Common myeloid progenitor, CD34-positive (primary cell): Measurements from ENCODE around the gene DCAF17.
"Not testable (repeated sequence)": the region's sequence is repeated elsewhere in the genome, so short reads cannot be mapped to it uniquely, and the experiment has no call there.

Experiments used
- CTCF ChIA-PET: fragments of 350-600 bp; sonication (Branson Sonifier 250); formaldehyde crosslinking; loops from one replicate; lab custom pipeline; 2021; ENCODE audit warnings: antibody characterized with exemption; lab: Charles Lee
- POLR2A ChIA-PET: fragments of 350-600 bp; sonication (Branson Sonifier 250); formaldehyde crosslinking; loops from one replicate; lab custom pipeline; 2021; ENCODE audit warnings: antibody characterized with exemption; lab: Charles Lee
- DNase-seq, 3 donors: peaks; one replicate each; pipeline versions ENCODE4 v3.0.0 to v3.0.0-alpha.2; 2013
- H3K27ac ChIP-seq, 2 experiments: 1 replicate in 1 of 2; 2 replicates in 1 of 2; pipeline ENCODE4 v1.7.0; 2013; ENCODE audit warnings: inconsistent platforms in 2 of 2, low read length in 2 of 2, mild to moderate bottlenecking in 2 of 2, low read depth in 1 of 2, moderate library complexity in 1 of 2; ENCODE audit not compliant: severe bottlenecking in 2 of 2, insufficient read depth in 1 of 2, poor library complexity in 1 of 2
- H3K27me3 ChIP-seq, 5 experiments: replicated peaks in 2 of 5; 1 replicate in 3 of 5; 2 replicates in 2 of 5; pipeline versions ENCODE4 v1.6.1 to v1.7.0; 2013; ENCODE audit warnings: low read length in 4 of 5, mild to moderate bottlenecking in 2 of 5, moderate library complexity in 2 of 5, inconsistent platforms in 1 of 5; ENCODE audit not compliant: insufficient read depth in 5 of 5, control insufficient read depth in 4 of 5
- H3K36me3 ChIP-seq, 4 experiments: 1 replicate in 2 of 4; 2 replicates in 2 of 4; pipeline versions ENCODE4 v1.6.1 to v1.7.0; 2013; ENCODE audit warnings: low read length in 3 of 4, control low read depth in 1 of 4, mild to moderate bottlenecking in 1 of 4; ENCODE audit not compliant: control insufficient read depth in 4 of 4, insufficient read depth in 4 of 4
- H3K4me1 ChIP-seq, 4 experiments: 1 replicate in 3 of 4; 2 replicates in 1 of 4; pipeline versions ENCODE4 v1.6.1 to v1.7.1; 2013; ENCODE audit warnings: low read length in 3 of 4, mild to moderate bottlenecking in 3 of 4, control low read depth in 1 of 4, inconsistent platforms in 1 of 4, moderate library complexity in 1 of 4; ENCODE audit not compliant: control insufficient read depth in 4 of 4, insufficient read depth in 4 of 4; ENCODE audit errors: control extremely low read depth in 1 of 4
- H3K4me3 ChIP-seq, 7 experiments: 1 replicate in 4 of 7; 2 replicates in 3 of 7; pipeline versions ENCODE4 v1.5.1 to v1.7.0; 2013; ENCODE audit warnings: mild to moderate bottlenecking in 7 of 7, low read length in 6 of 7, moderate library complexity in 6 of 7, inconsistent platforms in 2 of 7, low read depth in 2 of 7, control low read depth in 1 of 7; ENCODE audit not compliant: insufficient read depth in 4 of 7, control insufficient read depth in 1 of 7; ENCODE audit errors: extremely low read depth in 1 of 7
- H3K9me3 ChIP-seq, 5 experiments: 1 replicate in 4 of 5; 2 replicates in 1 of 5; pipeline versions ENCODE4 v1.6.1 to v1.7.1; 2013; ENCODE audit warnings: low read length in 4 of 5, mild to moderate bottlenecking in 2 of 5, inconsistent platforms in 1 of 5, low read depth in 1 of 5, moderate library complexity in 1 of 5; ENCODE audit not compliant: control insufficient read depth in 4 of 5, insufficient read depth in 2 of 5; ENCODE audit errors: control extremely low read depth in 1 of 5
- WGBS: methylation state at CpG from one replicate; pipeline ENCODE4 v1.1.5; 2013; ENCODE audit not compliant: insufficient coverage; 5-methylcytosine and 5-hydroxymethylcytosine counted together

DCAF17 gene

GRCh38 chr2:171522788-171523087 is 88.7 kb downstream of the DCAF17 start:
- 0% methylated on average over 28 of the region's 29 CpGs for WGBS
- Histone ChIP-seq H3K36me3 (peaks cover 0 to 4% (median 2%) of the 10 kb centered on the region in 4 experiments), H3K27me3 (no peaks in the 10 kb centered on the region), H3K4me1 (peaks cover 13 to 47% (median 22%) of the 10 kb centered on the region in 4 experiments), H3K4me3 (peak overlapping the region; percentile 61 to 93 (median 86)), H3K27ac (peak overlapping the region; percentile 66 to 86), H3K9me3 (no peaks in the 10 kb centered on the region)
- peak; percentile 29 to 78 (median 62) for DNase-seq
- ChIA-PET CTCF (interaction anchor here (1.1 to 1.7 kb wide), 4 partner anchors 12 to 51 kb away, joined by 3 to 5 read pairs (median 3); no protein-coding TSS in a partner anchor), POLR2A (interaction anchor here (1.5 to 3.6 kb wide), 2 partner anchors 11 to 89 kb away, joined by 3 to 11 read pairs; partner anchors contain the start of genes DCAF17 and METTL8)

GRCh38 chr2:171523088-171524017 is 89.3 kb downstream of the DCAF17 start:
- Histone ChIP-seq H3K36me3 (peaks cover 2 to 6% (median 2%) of the 10 kb centered on the region in 4 experiments), H3K4me1 (peaks cover 13 to 47% (median 22%) of the 10 kb centered on the region in 4 experiments), H3K4me3 (peak overlapping the region; percentile 61 to 93 (median 86)), H3K27me3 (no peaks in the 10 kb centered on the region), H3K9me3 (no peaks in the 10 kb centered on the region), H3K27ac (peak overlapping the region; percentile 66 to 86)
- DNase-seq = peak; percentile 72 to 91 (median 83)
- POLR2A ChIA-PET = interaction anchor here (0.8 to 3.6 kb wide), 3 partner anchors 11 to 89 kb away, joined by 3 to 11 read pairs (median 4); partner anchors contain the start of genes DCAF17 and METTL8
- under 1% methylated on average over 50 of the region's 62 CpGs for WGBS
- CTCF ChIA-PET = interaction anchor here (1.1 to 1.7 kb wide), 5 partner anchors 12 to 51 kb away, joined by 3 to 5 read pairs (median 3); no protein-coding TSS in a partner anchor

- CTCF ChIA-PET = interaction anchor here (1.6 to 1.7 kb wide), 3 partner anchors 11 to 41 kb away, joined by 3 to 5 read pairs (median 4); no protein-coding TSS in a partner anchor
- Histone ChIP-seq H3K27ac (peak overlapping the region; percentile 66 to 86), H3K27me3 (no peaks in the 10 kb centered on the region), H3K4me1 (peaks cover 13 to 46% (median 22%) of the 10 kb centered on the region in 4 experiments), H3K9me3 (no peaks in the 10 kb centered on the region), H3K4me3 (peak overlapping the region in 6 of 7 experiments; percentile 78 to 93 (median 87)), H3K36me3 (peaks cover 2 to 13% (median 2%) of the 10 kb centered on the region in 4 experiments)
- peak in 2 of 3 donors; percentile 29 to 50 for DNase-seq
- 6% methylated on average over 2 of the region's 6 CpGs for WGBS
- POLR2A ChIA-PET = interaction anchor here (0.8 to 3.6 kb wide), 3 partner anchors 12 to 90 kb away, joined by 3 to 11 read pairs (median 4); partner anchors contain the start of genes DCAF17 and METTL8
Measured at GRCh38 chr2:171524018-171524401, 90.0 kb downstream of the DCAF17 start.

- DNase-seq = peak in 2 of 3 donors; percentile 29 to 33
- POLR2A ChIA-PET = no interaction called here
Measured at GRCh38 chr2:171529914-171530313, 95.9 kb downstream of the DCAF17 start.

GRCh38 chr2:171530378-171530777 is 96.4 kb downstream of the DCAF17 start:
- peaks cover 0 to 4% (median 0%) of the 10 kb centered on the region in 5 experiments for H3K9me3 ChIP-seq
- peak in 1 of 3 donors; percentile 14 for DNase-seq
- ChIA-PET POLR2A (no interaction called here), CTCF (interaction anchor here (0.6 to 1.9 kb wide), 6 partner anchors 10 to 387 kb away, joined by 3 to 4 read pairs (median 3); no protein-coding TSS in a partner anchor)
- H3K36me3 ChIP-seq = peaks cover 2 to 27% (median 5%) of the 10 kb centered on the region in 4 experiments
- H3K27me3 ChIP-seq = no peaks in the 10 kb centered on the region
- no peak overlapping the region for H3K27ac ChIP-seq
- 35% methylated on average over 4 of the region's 4 CpGs for WGBS
- H3K4me3 ChIP-seq = no peak overlapping the region
- peaks cover 1 to 20% (median 16%) of the 10 kb centered on the region in 4 experiments for H3K4me1 ChIP-seq

More at GRCh38 chr2:171529914-171530313, 95.9 kb downstream of the DCAF17 start:
- H3K27me3 ChIP-seq = no peaks in the 10 kb centered on the region
- CTCF ChIA-PET = interaction anchor here (0.6 to 1.9 kb wide), 2 partner anchors 19 to 386 kb away, joined by 3 to 4 read pairs; no protein-coding TSS in a partner anchor
- H3K27ac ChIP-seq = no peak overlapping the region
- H3K4me1 ChIP-seq = peaks cover 1 to 20% (median 18%) of the 10 kb centered on the region in 4 experiments
- no peak overlapping the region for H3K4me3 ChIP-seq
- WGBS = no CpG with 5 or more reads among the region's 1 CpG
- H3K9me3 ChIP-seq = peaks cover 0 to 4% (median 0%) of the 10 kb centered on the region in 5 experiments
- peaks cover 2 to 27% (median 5%) of the 10 kb centered on the region in 4 experiments for H3K36me3 ChIP-seq

- CTCF ChIA-PET = interaction anchor here (0.7 to 1.6 kb wide), 7 partner anchors 10 to 70 kb away, joined by 3 to 4 read pairs (median 3); no protein-coding TSS in a partner anchor
- POLR2A ChIA-PET, H3K4me3 ChIP-seq, H3K27me3 ChIP-seq, H3K9me3 ChIP-seq, H3K27ac ChIP-seq: not testable (repeated sequence)
- peak in 1 of 3 donors; percentile 3 for DNase-seq
- H3K36me3 ChIP-seq = peaks cover 2 to 27% (median 6%) of the 10 kb centered on the region in 4 experiments
- H3K4me1 ChIP-seq = peaks cover 1 to 20% (median 16%) of the 10 kb centered on the region in 4 experiments
- WGBS = 100% methylated on average over 1 of the region's 1 CpG
Measured at GRCh38 chr2:171530859-171531258, 96.8 kb downstream of the DCAF17 start.
